B cell (primary cell): ENCODE results near the gene PALLD. TPM values are rescaled to one million over a fixed set of nuclear protein-coding genes. Genes with fewer than 3 reads are reported as not detected.

Experiments
- ATAC-seq: fragments of 200-7000 bp; cut with Tn5 transposase; one replicate; pipeline ENCODE4 v1.10.0; 2021; ENCODE audit warnings: low read depth, mild to moderate bottlenecking, moderate number of reproducible peaks, moderate library complexity
- CTCF ChIA-PET: fragments of 350-600 bp; sonication (Branson Sonifier 250); formaldehyde crosslinking; loops from one replicate; lab custom pipeline; 2021; ENCODE audit warnings: antibody characterized with exemption, inconsistent platforms; lab: Charles Lee
- POLR2A ChIA-PET: fragments of 350-600 bp; sonication (Branson Sonifier 250); formaldehyde crosslinking; loops from one replicate; lab custom pipeline; 2021; ENCODE audit warnings: antibody characterized with exemption; lab: Charles Lee
- DNase-seq: peaks from one replicate; pipeline ENCODE4 v3.0.0; 2013
- H2AFZ ChIP-seq: 2 replicates; pipeline ENCODE4 v1.6.1; 2012; ENCODE audit warnings: mild to moderate bottlenecking, low read depth, low read length; ENCODE audit not compliant: insufficient read depth, poor library complexity, severe bottlenecking
- H3K27ac ChIP-seq, 2 donors: 1 replicate in 1 of 2; 2 replicates in 1 of 2; pipeline ENCODE4 v1.5.1; 2012 to 2013; ENCODE audit warnings: low read length in 2 of 2, mild to moderate bottlenecking in 2 of 2, moderate library complexity in 1 of 2
- H3K27me3 ChIP-seq, 4 experiments: fragments of 200-600 bp in 1 of 4; sonication (generic) in 1 of 4; replicated peaks in 1 of 4; 1 replicate in 2 of 4; 2 replicates in 2 of 4; pipeline versions ENCODE4 v1.6.1 to v1.7.0; 2013 to 2016; ENCODE audit warnings: low read length in 3 of 4, mild to moderate bottlenecking in 2 of 4, mixed read lengths in 1 of 4, moderate library complexity in 1 of 4; ENCODE audit not compliant: insufficient read depth in 4 of 4, control insufficient read depth in 3 of 4; ENCODE audit errors: control extremely low read depth in 1 of 4
- H3K36me3 ChIP-seq, 2 experiments: replicated peaks in 1 of 2; 1 replicate in 1 of 2; 2 replicates in 1 of 2; pipeline versions ENCODE4 v1.6.1 to v1.7.1; 2013; ENCODE audit warnings: low read length in 1 of 2; ENCODE audit not compliant: insufficient read depth in 2 of 2, control insufficient read depth in 1 of 2; ENCODE audit errors: control extremely low read depth in 1 of 2, extremely low read depth in 1 of 2
- H3K4me1 ChIP-seq, 2 donors: fragments of 200-600 bp in 1 of 2; sonication (generic) in 1 of 2; 1 replicate in 1 of 2; 2 replicates in 1 of 2; pipeline versions ENCODE4 v1.5.1 to v1.6.1; 2013 to 2017; ENCODE audit warnings: low read length in 2 of 2; ENCODE audit not compliant: control insufficient read depth in 2 of 2, insufficient read depth in 2 of 2
- H3K4me2 ChIP-seq: replicated peaks from 2 replicates; pipeline ENCODE3; 2012; ENCODE audit warnings: mild to moderate bottlenecking, low read depth, low read length; ENCODE audit not compliant: poor library complexity, severe bottlenecking
- H3K4me3 ChIP-seq, 5 experiments: fragments of 200-600 bp in 1 of 5; sonication (generic) in 1 of 5; 1 replicate in 3 of 5; 2 replicates in 2 of 5; pipeline versions ENCODE4 v1.5.1 to v1.7.0; 2011 to 2016; ENCODE audit warnings: low read length in 4 of 5, mild to moderate bottlenecking in 4 of 5, low read depth in 2 of 5, control low read depth in 1 of 5, moderate library complexity in 1 of 5; ENCODE audit not compliant: insufficient read depth in 1 of 5; ENCODE audit errors: control extremely low read depth in 1 of 5, extremely low read depth in 1 of 5
- H3K79me2 ChIP-seq: fragments of 200-600 bp; sonication (generic); one replicate; pipeline ENCODE4 v1.6.0; 2016; ENCODE audit warnings: low read length; ENCODE audit not compliant: control insufficient read depth, insufficient read depth
- H3K9ac ChIP-seq: fragments of 200-600 bp; sonication (generic); 2 replicates; pipeline ENCODE4 v1.6.1; 2017; ENCODE audit warnings: mild to moderate bottlenecking, low read length, moderate library complexity
- H3K9me3 ChIP-seq, 3 donors: one replicate each; pipeline versions ENCODE4 v1.6.1 to v1.7.1; 2013; ENCODE audit warnings: low read length in 2 of 3; ENCODE audit not compliant: control insufficient read depth in 2 of 3, insufficient read depth in 1 of 3; ENCODE audit errors: control extremely low read depth in 1 of 3
- H4K20me1 ChIP-seq: 2 replicates; pipeline ENCODE4 v1.6.0; 2012; ENCODE audit warnings: mild to moderate bottlenecking, low read length; ENCODE audit not compliant: insufficient read depth, control insufficient read depth, poor library complexity, severe bottlenecking
- H3K27ac Mint-ChIP-seq: one replicate; pipeline ENCODE4 v1.8.0; 2021; ENCODE audit warnings: mixed read lengths
- H3K27me3 Mint-ChIP-seq: one replicate; pipeline ENCODE4 v1.8.0; 2021; ENCODE audit warnings: mixed read lengths
- H3K4me1 Mint-ChIP-seq: one replicate; pipeline ENCODE4 v1.8.0; 2021; ENCODE audit warnings: mixed read lengths
- H3K4me3 Mint-ChIP-seq: one replicate; pipeline ENCODE4 v1.8.0; 2021; ENCODE audit warnings: mixed read lengths
- H3K9me3 Mint-ChIP-seq: one replicate; pipeline ENCODE4 v1.8.0; 2022; ENCODE audit warnings: mixed read lengths; ENCODE audit not compliant: insufficient read depth
- CTCF ChIP-seq: fragments of 200-600 bp; IDR thresholded peaks from one replicate; pipeline ENCODE4 v1.8.0; 2022; ENCODE audit warnings: antibody characterized with exemption, mild to moderate bottlenecking
- EZH2 ChIP-seq: IDR thresholded peaks from 2 replicates; pipeline ENCODE4 v1.6.1; 2012; ENCODE audit warnings: borderline replicate concordance, low read depth, mild to moderate bottlenecking, moderate library complexity, low read length; ENCODE audit not compliant: insufficient read depth, poor library complexity, severe bottlenecking
- WGBS: methylation state at CpG from one replicate; pipeline ENCODE4 v1.1.5; 2013; ENCODE audit warnings: missing lambda C conversion rate; ENCODE audit not compliant: insufficient coverage; 5-methylcytosine and 5-hydroxymethylcytosine counted together
- intact Hi-C: fragments of 100-400 bp; cut with micrococcal nuclease; formaldehyde crosslinking; loops from one replicate; pipeline ENCODE4 v1.10.0; 2022
- polyA plus RNA-seq: library from polyadenylated mRNA; depleted of rRNA; stranded (reverse); fragments of >200 nt; gene quantifications from 2 replicates; pipeline ENCODE4 v1.2.3, GENCODE V29; 2012
- total RNA-seq, 2 donors: library from RNA; stranded (reverse); fragments of 120-200 nt in 1 of 2; gene quantifications; 1 replicate in 1 of 2; 2 replicates in 1 of 2; pipeline versions ENCODE4 v1.2.3 to v1.2.4, GENCODE V29; 2013 to 2022

The PALLD gene
- total and polyA plus RNA-seq, 2 donors (not counting 1 experiment from before 2014, with no cell fraction given) = 0.63 to 0.71 TPM

GRCh38 chr4:168506014-168506413 lies 9.2 kb downstream of the PALLD start:
- peaks cover 2% of the 10 kb centered on the region for H3K4me1 Mint-ChIP-seq
- no peak for ATAC-seq
- no peaks in the 10 kb centered on the region for H4K20me1 ChIP-seq
- TF ChIP-seq EZH2 (no peak), CTCF (no peak)
- no peak overlapping the region for H2AFZ ChIP-seq
- H3K79me2 ChIP-seq = no peaks in the 10 kb centered on the region
- no peak overlapping the region for H3K27ac Mint-ChIP-seq
- H3K9me3 Mint-ChIP-seq = no peaks in the 10 kb centered on the region
- peaks cover 0 to 4% (median 0%) of the 10 kb centered on the region in 3 donors for H3K9me3 ChIP-seq
- CTCF ChIA-PET = interaction anchor here (1.1 to 1.6 kb wide), 2 partner anchors 979 to 1060 kb away, joined by 3 read pairs; no protein-coding TSS in a partner anchor
- H3K4me2 ChIP-seq = no peak overlapping the region
- intact Hi-C loops = no loop called here
- no peak overlapping the region for H3K9ac ChIP-seq
- H3K4me1 ChIP-seq = peaks cover 0 to 6% of the 10 kb centered on the region in 2 donors
- WGBS = 0% methylated on average over 1 of the region's 1 CpG
- no peak for DNase-seq
- H3K27me3 ChIP-seq = no peaks in the 10 kb centered on the region
- H3K36me3 ChIP-seq = no peaks in the 10 kb centered on the region
- POLR2A ChIA-PET = no interaction called here
- peaks cover 7% of the 10 kb centered on the region for H3K27me3 Mint-ChIP-seq
- no peak overlapping the region for H3K27ac ChIP-seq
- H3K4me3 ChIP-seq = no peak overlapping the region
- no peak overlapping the region for H3K4me3 Mint-ChIP-seq

- Histone ChIP-seq H4K20me1 (no peaks in the 10 kb centered on the region), H2AFZ (no peak overlapping the region), H3K9ac (no peak overlapping the region), H3K9me3 (peaks cover 0 to 4% (median 0%) of the 10 kb centered on the region in 3 donors), H3K27me3 (no peaks in the 10 kb centered on the region), H3K79me2 (no peaks in the 10 kb centered on the region), H3K4me3 (no peak overlapping the region), H3K4me1 (peaks cover 0 to 6% of the 10 kb centered on the region in 2 donors), H3K4me2 (no peak overlapping the region), H3K27ac (no peak overlapping the region), H3K36me3 (no peaks in the 10 kb centered on the region)
- 99% methylated on average over 7 of the region's 7 CpGs for WGBS
- Mint-ChIP-seq H3K9me3 (no peaks in the 10 kb centered on the region), H3K27me3 (peaks cover 3% of the 10 kb centered on the region), H3K27ac (no peak overlapping the region), H3K4me1 (peaks cover 2% of the 10 kb centered on the region), H3K4me3 (no peak overlapping the region)
- CTCF ChIA-PET = interaction anchor here (1.6 kb wide), 1 partner anchor 1059 kb away, joined by 3 read pairs; no protein-coding TSS in a partner anchor
- intact Hi-C loops = no loop called here
- TF ChIP-seq CTCF (no peak), EZH2 (no peak)
- POLR2A ChIA-PET = no interaction called here
- ATAC-seq (no peak), DNase-seq (no peak)
Measured at GRCh38 chr4:168507178-168507815, 10.4 kb downstream of the PALLD start.
